ENCODE data around the gene SFTPA2.
"Not testable (repeated sequence)": the region's sequence is repeated elsewhere in the genome, so short reads cannot be mapped to it uniquely, and the experiment has no call there.

SFTPA2 gene

GRCh38 chr10:79560160-79560709, at the start of gene SFTPA2:
Gene SFTPA2, minus strand, starts transcription at chr10:79560407. Its CDS starts 924 bp downstream, at chr10:79559483.
- no peaks in the 10 kb centered on the region for H3K4me1 Mint-ChIP-seq (ENCODE audit: low read depth)
- H3K36me3 Mint-ChIP-seq (ENCODE audit: low read depth) = no peaks in the 10 kb centered on the region
- no peaks in the 10 kb centered on the region for H3K9me3 Mint-ChIP-seq
- H3K27me3 Mint-ChIP-seq = peaks cover 4% of the 10 kb centered on the region
- H3K27ac Mint-ChIP-seq = no peak within 1 kb of the TSS
- no peak within 1 kb of the TSS for H3K4me3 Mint-ChIP-seq

- Mint-ChIP-seq H3K9me3 (no peaks in the 10 kb centered on the region), H3K4me1 (ENCODE audit: low read depth) (no peaks in the 10 kb centered on the region), H3K27ac (no peak overlapping the region), H3K27me3 (no peaks in the 10 kb centered on the region), H3K36me3 (ENCODE audit: low read depth) (no peaks in the 10 kb centered on the region), H3K4me3 (no peak overlapping the region)
Observed at GRCh38 chr10:79608505-79609375, 48.5 kb upstream of the SFTPA2 start.

GRCh38 chr10:79605308-79605707, 45.1 kb upstream of the SFTPA2 start:
- no peaks in the 10 kb centered on the region for H3K36me3 Mint-ChIP-seq (ENCODE audit: low read depth)
- H3K27me3 Mint-ChIP-seq = no peaks in the 10 kb centered on the region
- H3K4me1 Mint-ChIP-seq (ENCODE audit: low read depth) = no peaks in the 10 kb centered on the region
- H3K9me3 Mint-ChIP-seq = no peaks in the 10 kb centered on the region
- no peak overlapping the region for H3K27ac Mint-ChIP-seq
- H3K4me3 Mint-ChIP-seq = no peak overlapping the region

GRCh38 chr10:79604294-79604693, 44.1 kb upstream of the SFTPA2 start:
- Mint-ChIP-seq H3K4me3 (no peak overlapping the region), H3K27me3 (no peaks in the 10 kb centered on the region), H3K9me3 (no peaks in the 10 kb centered on the region), H3K36me3 (ENCODE audit: low read depth) (no peaks in the 10 kb centered on the region), H3K27ac (no peak overlapping the region), H3K4me1 (ENCODE audit: low read depth) (no peaks in the 10 kb centered on the region)

- no peak overlapping the region for H3K4me3 Mint-ChIP-seq
- H3K4me1 Mint-ChIP-seq (ENCODE audit: low read depth) = no peaks in the 10 kb centered on the region
- H3K27ac Mint-ChIP-seq = no peak overlapping the region
- no peaks in the 10 kb centered on the region for H3K36me3 Mint-ChIP-seq (ENCODE audit: low read depth)
- peaks cover 3% of the 10 kb centered on the region for H3K9me3 Mint-ChIP-seq
- H3K27me3 Mint-ChIP-seq = no peaks in the 10 kb centered on the region
Observed at GRCh38 chr10:79602953-79603352, 42.7 kb upstream of the SFTPA2 start.

GRCh38 chr10:79601939-79602338, 41.7 kb upstream of the SFTPA2 start:
- Mint-ChIP-seq H3K9me3 (peaks cover 13% of the 10 kb centered on the region), H3K4me1 (ENCODE audit: low read depth) (no peaks in the 10 kb centered on the region), H3K4me3 (no peak overlapping the region), H3K27me3 (peaks cover 8% of the 10 kb centered on the region), H3K36me3 (ENCODE audit: low read depth) (no peaks in the 10 kb centered on the region), H3K27ac (no peak overlapping the region)

- not testable (repeated sequence) for H3K4me3 Mint-ChIP-seq; H3K4me1 Mint-ChIP-seq (ENCODE audit: low read depth); H3K27ac Mint-ChIP-seq; H3K36me3 Mint-ChIP-seq (ENCODE audit: low read depth)
- H3K9me3 Mint-ChIP-seq = peaks cover 17% of the 10 kb centered on the region
- H3K27me3 Mint-ChIP-seq = peaks cover 14% of the 10 kb centered on the region
Observed at GRCh38 chr10:79599644-79600043, 39.4 kb upstream of the SFTPA2 start.

- Mint-ChIP-seq H3K36me3 (ENCODE audit: low read depth) (no peaks in the 10 kb centered on the region), H3K9me3 (peaks cover 17% of the 10 kb centered on the region), H3K27me3 (peaks cover 17% of the 10 kb centered on the region), H3K4me1 (ENCODE audit: low read depth) (no peaks in the 10 kb centered on the region), H3K27ac (no peak overlapping the region), H3K4me3 (no peak overlapping the region)
Observed at GRCh38 chr10:79595510-79595909, 35.3 kb upstream of the SFTPA2 start.

GRCh38 chr10:79594565-79594964, 34.4 kb upstream of the SFTPA2 start:
- Mint-ChIP-seq H3K27me3 (peaks cover 21% of the 10 kb centered on the region), H3K9me3 (peaks cover 17% of the 10 kb centered on the region)
- H3K36me3 Mint-ChIP-seq (ENCODE audit: low read depth); H3K4me3 Mint-ChIP-seq; H3K27ac Mint-ChIP-seq; H3K4me1 Mint-ChIP-seq (ENCODE audit: low read depth): not testable (repeated sequence)

GRCh38 chr10:79593377-79593776, 33.2 kb upstream of the SFTPA2 start:
- Mint-ChIP-seq H3K27me3 (peaks cover 29% of the 10 kb centered on the region), H3K4me3 (no peak overlapping the region), H3K27ac (no peak overlapping the region), H3K9me3 (peaks cover 17% of the 10 kb centered on the region), H3K36me3 (ENCODE audit: low read depth) (no peaks in the 10 kb centered on the region), H3K4me1 (ENCODE audit: low read depth) (no peaks in the 10 kb centered on the region)

GRCh38 chr10:79588800-79589199, 28.6 kb upstream of the SFTPA2 start:
- Mint-ChIP-seq H3K4me3 (no peak overlapping the region), H3K27me3 (peaks cover 24% of the 10 kb centered on the region), H3K9me3 (no peaks in the 10 kb centered on the region), H3K4me1 (ENCODE audit: low read depth) (no peaks in the 10 kb centered on the region), H3K27ac (no peak overlapping the region), H3K36me3 (ENCODE audit: low read depth) (no peaks in the 10 kb centered on the region)

- H3K4me1 Mint-ChIP-seq (ENCODE audit: low read depth) = no peaks in the 10 kb centered on the region
- no peak overlapping the region for H3K27ac Mint-ChIP-seq
- H3K36me3 Mint-ChIP-seq (ENCODE audit: low read depth) = no peaks in the 10 kb centered on the region
- H3K4me3 Mint-ChIP-seq = no peak overlapping the region
- H3K27me3 Mint-ChIP-seq = peaks cover 24% of the 10 kb centered on the region
- H3K9me3 Mint-ChIP-seq = no peaks in the 10 kb centered on the region
Observed at GRCh38 chr10:79586933-79587332, 26.7 kb upstream of the SFTPA2 start.

- H3K27me3 Mint-ChIP-seq = peaks cover 24% of the 10 kb centered on the region
- no peaks in the 10 kb centered on the region for H3K9me3 Mint-ChIP-seq
- H3K36me3 Mint-ChIP-seq (ENCODE audit: low read depth) = no peaks in the 10 kb centered on the region
- H3K4me3 Mint-ChIP-seq = no peak overlapping the region
- no peak overlapping the region for H3K27ac Mint-ChIP-seq
- H3K4me1 Mint-ChIP-seq (ENCODE audit: low read depth) = no peaks in the 10 kb centered on the region
Observed at GRCh38 chr10:79585870-79586527, 25.8 kb upstream of the SFTPA2 start.

GRCh38 chr10:79583488-79584024, 23.3 kb upstream of the SFTPA2 start:
- H3K27ac Mint-ChIP-seq = no peak overlapping the region
- no peak overlapping the region for H3K4me3 Mint-ChIP-seq
- H3K9me3 Mint-ChIP-seq = no peaks in the 10 kb centered on the region
- no peaks in the 10 kb centered on the region for H3K4me1 Mint-ChIP-seq (ENCODE audit: low read depth)
- peaks cover 18% of the 10 kb centered on the region for H3K27me3 Mint-ChIP-seq
- H3K36me3 Mint-ChIP-seq (ENCODE audit: low read depth) = no peaks in the 10 kb centered on the region

- H3K36me3 Mint-ChIP-seq (ENCODE audit: low read depth); H3K27ac Mint-ChIP-seq; H3K9me3 Mint-ChIP-seq; H3K4me1 Mint-ChIP-seq (ENCODE audit: low read depth); H3K4me3 Mint-ChIP-seq: not testable (repeated sequence)
- H3K27me3 Mint-ChIP-seq = peaks cover 21% of the 10 kb centered on the region
Observed at GRCh38 chr10:79582954-79583353, 22.7 kb upstream of the SFTPA2 start.
